Gastroesophageal sphincter (tissue), 4 donors: Measurements from ENCODE around the gene ZIC1. TPM values are rescaled to one million over a fixed set of nuclear protein-coding genes. Genes with fewer than 3 reads are reported as not detected.

Experiments used
- ATAC-seq: fragments of 150-250 bp; one replicate; pipeline ENCODE4 v1.9.1; 2016; ENCODE audit warnings: mild to moderate bottlenecking, moderate library complexity
- H3K27ac ChIP-seq, 4 donors: fragments of 200-600 bp; sonication (generic) in 3 of 4; 1 replicate in 3 of 4; 2 replicates in 1 of 4; pipeline ENCODE4 v1.5.1; 2016 to 2019
- H3K27me3 ChIP-seq: fragments of 200-600 bp; sonication (generic); one replicate; pipeline ENCODE4 v1.5.1; 2019
- H3K36me3 ChIP-seq, 2 donors: fragments of 200-600 bp; sonication (generic); one replicate each; pipeline ENCODE4 v1.5.1; 2019; ENCODE audit warnings: control low read depth in 1 of 2
- H3K4me1 ChIP-seq, 3 donors: fragments of 200-600 bp; sonication (generic); 1 replicate in 2 of 3; 2 replicates in 1 of 3; pipeline ENCODE4 v1.5.1; 2016 to 2019; ENCODE audit warnings: control low read depth in 2 of 3
- H3K4me3 ChIP-seq, 2 donors: fragments of 200-600 bp; sonication (generic); one replicate each; pipeline ENCODE4 v1.5.1; 2019; ENCODE audit warnings: mild to moderate bottlenecking in 1 of 2, moderate library complexity in 1 of 2
- H3K9me3 ChIP-seq, 3 donors: fragments of 200-600 bp; sonication (generic); one replicate each; pipeline ENCODE4 v1.5.1; 2017 to 2019; ENCODE audit warnings: control low read depth in 2 of 3
- CTCF ChIP-seq, 4 experiments: fragments of 200-600 bp in 2 of 4; fragments of 450-650 bp in 2 of 4; sonication (generic) in 1 of 4; IDR thresholded peaks; one replicate each; pipeline ENCODE4 v1.5.1; 2017 to 2019; ENCODE audit warnings: antibody characterized with exemption in 4 of 4, mild to moderate bottlenecking in 2 of 4, moderate library complexity in 2 of 4
- EP300 ChIP-seq: sonication (generic); formaldehyde crosslinking; IDR thresholded peaks from one replicate; pipeline ENCODE4 v1.6.1; 2017; ENCODE audit warnings: antibody characterized with exemption, mild to moderate bottlenecking
- POLR2A ChIP-seq, 2 donors: fragments of 450-650 bp; IDR thresholded peaks; one replicate each; pipeline ENCODE4 v1.6.1; 2017; ENCODE audit warnings: antibody characterized with exemption in 2 of 2, mild to moderate bottlenecking in 2 of 2, moderate library complexity in 1 of 2
- POLR2AphosphoS5 ChIP-seq: sonication (generic); formaldehyde crosslinking; IDR thresholded peaks from one replicate; pipeline ENCODE4 v1.6.1; 2017; ENCODE audit warnings: antibody characterized with exemption
- WGBS, 2 donors: methylation state at CpG; one replicate each; pipeline ENCODE4 v1.1.5; 2018; ENCODE audit warnings: low coverage in 1 of 2; 5-methylcytosine and 5-hydroxymethylcytosine counted together
- total RNA-seq, 4 donors: library from RNA; depleted of rRNA; stranded (reverse); fragments of >200 nt; gene quantifications; one replicate each; pipeline ENCODE4 v1.1.0, GENCODE V29; 2016

Gene ZIC1
- total RNA-seq, 4 donors from 2014 or later, result 0.08 to 0.27 TPM; not detected in 2

GRCh38 chr3:147380387-147380951 is 28.7 kb upstream of the ZIC1 start:
- H3K4me1 ChIP-seq, result no peaks in the 10 kb centered on the region
- H3K36me3 ChIP-seq, result no peaks in the 10 kb centered on the region
- 6 to 8% methylated on average over 15 to 18 of the region's 26 CpGs for WGBS, 2 donors
- peaks cover 0 to 2% (median 0%) of the 10 kb centered on the region in 3 donors for H3K9me3 ChIP-seq
- no peak overlapping the region for H3K4me3 ChIP-seq
- peaks cover 100% of the 10 kb centered on the region for H3K27me3 ChIP-seq
- TF ChIP-seq CTCF (IDR thresholded peaks at IDR 0.05) (no peak), POLR2A (IDR thresholded peaks at IDR 0.05) (no peak), EP300 (no peak), POLR2AphosphoS5 (no peak)
- ATAC-seq, result no peak
- no peak overlapping the region for H3K27ac ChIP-seq

- no peaks in the 10 kb centered on the region for H3K36me3 ChIP-seq
- peaks cover 100% of the 10 kb centered on the region for H3K27me3 ChIP-seq
- 22 to 60% methylated on average over 1 to 3 of the region's 3 CpGs for WGBS, 2 donors
- H3K4me3 ChIP-seq, result no peak overlapping the region
- H3K9me3 ChIP-seq, result peaks cover 0 to 2% (median 0%) of the 10 kb centered on the region in 3 donors
- no peak overlapping the region for H3K27ac ChIP-seq
- TF ChIP-seq POLR2A (IDR thresholded peaks at IDR 0.05), result no peak
- no peak for TF ChIP-seq CTCF (IDR thresholded peaks at IDR 0.05)
- TF ChIP-seq POLR2AphosphoS5, result no peak
- no peak for TF ChIP-seq EP300
- no peaks in the 10 kb centered on the region for H3K4me1 ChIP-seq
- ATAC-seq, result no peak
Measured at GRCh38 chr3:147380977-147381376, 28.2 kb upstream of the ZIC1 start.

- peaks cover 100% of the 10 kb centered on the region for H3K27me3 ChIP-seq
- no peak for TF ChIP-seq POLR2AphosphoS5
- TF ChIP-seq CTCF (IDR thresholded peaks at IDR 0.05), result no peak
- no peak for TF ChIP-seq POLR2A (IDR thresholded peaks at IDR 0.05)
- TF ChIP-seq EP300, result no peak
Measured at GRCh38 chr3:147381596-147381995, 27.6 kb upstream of the ZIC1 start.

GRCh38 chr3:147383617-147384016 is 25.5 kb upstream of the ZIC1 start:
- no peaks in the 10 kb centered on the region for H3K4me1 ChIP-seq
- H3K27ac ChIP-seq, result no peak overlapping the region
- TF ChIP-seq POLR2A (IDR thresholded peaks at IDR 0.05), result no peak
- H3K27me3 ChIP-seq, result peaks cover 100% of the 10 kb centered on the region
- ATAC-seq, result no peak
- 0 to 10% methylated on average over 1 to 6 of the region's 6 CpGs for WGBS, 2 donors
- H3K9me3 ChIP-seq, result peaks cover 0 to 5% (median 0%) of the 10 kb centered on the region in 3 donors
- H3K4me3 ChIP-seq, result no peak overlapping the region
- H3K36me3 ChIP-seq, result no peaks in the 10 kb centered on the region

More at GRCh38 chr3:147381596-147381995, 27.6 kb upstream of the ZIC1 start:
- H3K9me3 ChIP-seq, result peaks cover 0 to 2% (median 0%) of the 10 kb centered on the region in 3 donors
- 3 to 25% methylated on average over 5 to 6 of the region's 6 CpGs for WGBS, 2 donors
- H3K27ac ChIP-seq, result no peak overlapping the region
- no peaks in the 10 kb centered on the region for H3K36me3 ChIP-seq
- H3K4me3 ChIP-seq, result no peak overlapping the region
- no peak for ATAC-seq
- no peaks in the 10 kb centered on the region for H3K4me1 ChIP-seq

- Histone ChIP-seq H3K4me1 (no peaks in the 10 kb centered on the region), H3K27ac (no peak overlapping the region), H3K36me3 (no peaks in the 10 kb centered on the region), H3K27me3 (peaks cover 100% of the 10 kb centered on the region), H3K9me3 (peaks cover 0 to 5% (median 0%) of the 10 kb centered on the region in 3 donors), H3K4me3 (no peak overlapping the region)
- WGBS, 2 donors, result 6 to 23% methylated on average over 4 to 14 of the region's 27 CpGs
- ATAC-seq, result no peak
- TF ChIP-seq POLR2A (IDR thresholded peaks at IDR 0.05) (no peak), POLR2AphosphoS5 (no peak), EP300 (no peak), CTCF (IDR thresholded peaks at IDR 0.05) (no peak)
Measured at GRCh38 chr3:147384210-147385058, 24.7 kb upstream of the ZIC1 start.
